H9 (cell line): ENCODE data around the gene MRPL20. TPM values are rescaled to one million over a fixed set of nuclear protein-coding genes. Genes with fewer than 3 reads are reported as not detected.

Source experiments
- DNase-seq: peaks from one replicate; pipeline ENCODE4 v3.0.0-alpha.2; 2017
- H2AFZ ChIP-seq: one replicate; pipeline ENCODE4 v1.6.1; 2013; ENCODE audit warnings: mild to moderate bottlenecking, low read length, control low read depth, moderate library complexity
- H2AK5ac ChIP-seq: 2 replicates; pipeline ENCODE4 v1.6.1; 2013; ENCODE audit warnings: low read length, control low read depth, mixed read lengths; ENCODE audit not compliant: insufficient read length
- H2BK120ac ChIP-seq: one replicate; pipeline ENCODE4 v1.6.1; 2013; ENCODE audit warnings: low read depth, mild to moderate bottlenecking, low read length, control low read depth, inconsistent platforms; ENCODE audit not compliant: poor library complexity, severe bottlenecking
- H2BK12ac ChIP-seq: 2 replicates; pipeline ENCODE4 v1.6.1; 2013; ENCODE audit warnings: low read length, control low read depth, mixed read lengths, low read depth; ENCODE audit not compliant: insufficient read length
- H2BK15ac ChIP-seq: 2 replicates; pipeline ENCODE4 v1.6.1; 2013; ENCODE audit warnings: low read depth, low read length, control low read depth
- H2BK20ac ChIP-seq: one replicate; pipeline ENCODE4 v1.6.1; 2013; ENCODE audit warnings: low read depth, mild to moderate bottlenecking, low read length, control low read depth, inconsistent platforms; ENCODE audit not compliant: poor library complexity, severe bottlenecking
- H2BK5ac ChIP-seq: 2 replicates; pipeline ENCODE4 v1.6.1; 2013; ENCODE audit warnings: low read length, control low read depth, mixed read lengths; ENCODE audit not compliant: insufficient read length
- H3K14ac ChIP-seq: 2 replicates; pipeline ENCODE4 v1.6.1; 2013; ENCODE audit warnings: low read length, control low read depth; ENCODE audit not compliant: insufficient read depth
- H3K18ac ChIP-seq: 2 replicates; pipeline ENCODE4 v1.6.1; 2013; ENCODE audit warnings: low read depth, mild to moderate bottlenecking, mixed read lengths, low read length, control low read depth; ENCODE audit not compliant: insufficient read length
- H3K23ac ChIP-seq: 2 replicates; pipeline ENCODE4 v1.6.1; 2013; ENCODE audit warnings: low read length, control low read depth, mixed read lengths, low read depth; ENCODE audit not compliant: insufficient read length
- H3K23me2 ChIP-seq: 2 replicates; pipeline ENCODE4 v1.6.1; 2013; ENCODE audit warnings: low read depth, mild to moderate bottlenecking, mixed read lengths, low read length, control low read depth; ENCODE audit not compliant: insufficient read length, poor library complexity, severe bottlenecking
- H3K27ac ChIP-seq: 2 replicates; pipeline ENCODE4 v1.5.1; 2013; ENCODE audit warnings: low read length, control low read depth, mixed read lengths, low read depth; ENCODE audit not compliant: insufficient read length
- H3K27me3 ChIP-seq: 2 replicates; pipeline ENCODE4 v1.6.1; 2013; ENCODE audit warnings: low read length, control low read depth, inconsistent platforms; ENCODE audit not compliant: insufficient read depth
- H3K4ac ChIP-seq: 2 replicates; pipeline ENCODE4 v1.6.1; 2013; ENCODE audit warnings: low read depth, mild to moderate bottlenecking, control low read depth, inconsistent platforms, low read length, moderate library complexity
- H3K4me1 ChIP-seq: 2 replicates; pipeline ENCODE4 v1.6.1; 2013; ENCODE audit warnings: low read length, control low read depth, inconsistent platforms; ENCODE audit not compliant: insufficient read depth
- H3K4me2 ChIP-seq: 2 replicates; pipeline ENCODE4 v1.6.1; 2013; ENCODE audit warnings: low read length, control low read depth, mixed read lengths; ENCODE audit not compliant: insufficient read length, insufficient read depth
- H3K56ac ChIP-seq: 2 replicates; pipeline ENCODE4 v1.6.1; 2013; ENCODE audit warnings: low read depth, mild to moderate bottlenecking, mixed read lengths, low read length, control low read depth; ENCODE audit not compliant: insufficient read length
- H3K79me1 ChIP-seq: 2 replicates; pipeline ENCODE4 v1.6.1; 2013; ENCODE audit warnings: low read depth, mild to moderate bottlenecking, moderate library complexity, low read length, control low read depth, inconsistent platforms; ENCODE audit not compliant: insufficient read depth, poor library complexity, severe bottlenecking
- H3K79me2 ChIP-seq: 2 replicates; pipeline ENCODE4 v1.6.1; 2013; ENCODE audit warnings: low read length, control low read depth, inconsistent platforms; ENCODE audit not compliant: insufficient read depth
- H3K9ac ChIP-seq: 2 replicates; pipeline ENCODE4 v1.6.1; 2013; ENCODE audit warnings: low read length, control low read depth, mixed read lengths; ENCODE audit not compliant: insufficient read length; ENCODE audit errors: extremely low read depth
- H3K9me3 ChIP-seq: one replicate; pipeline ENCODE4 v1.6.1; 2013; ENCODE audit warnings: low read depth, low read length, inconsistent platforms; ENCODE audit not compliant: control insufficient read depth
- H3T11ph ChIP-seq: one replicate; pipeline ENCODE4 v1.6.1; 2013; ENCODE audit warnings: mild to moderate bottlenecking, low read length, control low read depth, inconsistent platforms
- H4K20me1 ChIP-seq: one replicate; pipeline ENCODE4 v1.6.1; 2013; ENCODE audit not compliant: control insufficient read depth, insufficient read length, insufficient read depth
- H4K5ac ChIP-seq: 2 replicates; pipeline ENCODE4 v1.6.1; 2013; ENCODE audit warnings: low read depth, mild to moderate bottlenecking, mixed read lengths, low read length, control low read depth; ENCODE audit not compliant: insufficient read length
- H4K8ac ChIP-seq: replicated peaks from 2 replicates; pipeline ENCODE4 v1.6.1; 2013; ENCODE audit warnings: low read length, control low read depth, mixed read lengths, low read depth; ENCODE audit not compliant: insufficient read length
- H4K91ac ChIP-seq: 2 replicates; pipeline ENCODE4 v1.6.1; 2013; ENCODE audit warnings: low read depth, mild to moderate bottlenecking, moderate library complexity, mixed read lengths, low read length, control low read depth; ENCODE audit not compliant: insufficient read length
- H3K27ac Mint-ChIP-seq, 3 experiments: 2 replicates in 2 of 3; 3 replicates in 1 of 3; pipeline ENCODE4 v1.8.0; 2020 to 2021; ENCODE audit warnings: mixed read lengths in 3 of 3, mild to moderate bottlenecking in 1 of 3, moderate library complexity in 1 of 3
- H3K27me3 Mint-ChIP-seq: 2 replicates; pipeline ENCODE4 v1.8.0; 2021; ENCODE audit warnings: low read depth, mild to moderate bottlenecking, moderate library complexity, mixed read lengths
- H3K36me3 Mint-ChIP-seq, 3 experiments: 2 replicates in 2 of 3; 3 replicates in 1 of 3; pipeline ENCODE4 v1.8.0; 2020 to 2021; ENCODE audit warnings: low read depth in 3 of 3, mixed read lengths in 3 of 3; ENCODE audit not compliant: insufficient read depth in 1 of 3
- H3K4me1 Mint-ChIP-seq, 2 experiments: 2 replicates each; pipeline ENCODE4 v1.8.0; 2020; ENCODE audit warnings: mixed read lengths in 2 of 2
- H3K4me3 Mint-ChIP-seq, 2 experiments: 2 replicates in 1 of 2; 3 replicates in 1 of 2; pipeline ENCODE4 v1.8.0; 2020 to 2021; ENCODE audit warnings: mild to moderate bottlenecking in 2 of 2, mixed read lengths in 2 of 2, moderate library complexity in 1 of 2
- H3K9me3 Mint-ChIP-seq, 2 experiments: 2 replicates in 1 of 2; 3 replicates in 1 of 2; pipeline ENCODE4 v1.8.0; 2020; ENCODE audit warnings: mild to moderate bottlenecking in 2 of 2, mixed read lengths in 2 of 2, moderate library complexity in 1 of 2
- WGBS: extraction: QIAGEN DNeasy Blood & Tissue Kit; methylation state at CpG from one replicate; pipeline ENCODE4 v1.1.7; 2013; ENCODE audit warnings: missing lambda C conversion rate, low lambda C conversion rate, mixed read lengths; ENCODE audit not compliant: insufficient read length; ENCODE audit errors: extremely low coverage; 5-methylcytosine and 5-hydroxymethylcytosine counted together
- total RNA-seq: library from RNA; stranded (reverse); gene quantifications from 2 replicates; pipeline ENCODE4 v1.2.1, GENCODE V29; 2021
- TF ChIP-seq, protein P1 (sequence below): fragments of 200-600 bp; sonication (generic); conservative IDR thresholded peaks from 3 replicates; pipeline ENCODE4 v1.8.0; 2021; ENCODE audit warnings: antibody characterized with exemption, mild to moderate bottlenecking

The MRPL20 gene
- total RNA-seq, 1 experiment from 2014 or later: 162 TPM

DNA sequence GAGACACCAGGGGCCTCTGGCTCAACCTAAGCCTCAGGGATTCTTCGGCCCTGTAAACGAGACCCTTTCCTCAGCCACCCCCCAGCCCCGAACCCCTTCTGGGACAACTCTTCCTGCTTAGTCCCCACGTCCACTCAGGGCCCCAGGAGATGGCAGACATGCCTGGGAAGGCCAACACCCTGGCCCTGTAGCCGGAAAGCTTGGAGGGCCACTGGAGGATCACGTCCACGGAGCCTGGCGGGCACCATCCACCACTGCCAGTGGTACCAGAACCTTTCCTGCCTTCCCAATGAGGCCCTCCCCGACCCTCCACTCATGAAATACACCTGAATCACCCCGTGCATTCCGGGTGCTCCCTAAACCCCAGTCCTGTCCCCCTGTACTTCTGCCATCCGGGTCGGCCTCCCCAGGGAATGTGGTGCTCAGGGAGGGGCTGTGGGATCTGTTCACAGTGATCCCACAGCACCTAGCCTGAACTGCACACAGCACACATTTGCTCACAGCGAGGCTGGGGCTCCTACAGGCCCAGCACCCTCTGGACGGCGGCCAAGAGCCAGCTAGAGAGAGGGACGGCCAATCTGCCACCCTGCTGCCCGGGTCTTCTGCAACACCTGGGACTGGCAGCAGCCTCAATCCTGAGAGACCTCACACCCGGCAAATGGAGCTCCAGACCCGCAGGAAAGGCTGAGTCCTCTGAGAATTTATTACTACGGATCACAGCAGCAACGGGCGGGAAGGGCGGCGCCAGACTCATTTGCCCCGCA is 33.9 kb downstream of the MRPL20 start:
- no peaks in the 10 kb centered on the region for H3K9me3 Mint-ChIP-seq
- no peak overlapping the region for H3K18ac ChIP-seq
- H3K9ac ChIP-seq: peak overlapping the region; percentile 4
- peaks cover 4% of the 10 kb centered on the region; the same call in 1 of the 2 replicates for H3K79me2 ChIP-seq
- no peak overlapping the region for H2AFZ ChIP-seq
- H3K4me1 Mint-ChIP-seq: peaks cover 5 to 10% of the 10 kb centered on the region in 2 experiments
- peak overlapping the region; percentile 94 for H3K4me2 ChIP-seq
- H3K4ac ChIP-seq: no peak overlapping the region
- no peak overlapping the region for H2BK120ac ChIP-seq
- H2BK12ac ChIP-seq: no peak overlapping the region
- peak overlapping the region; percentile 83 to 88 for H3K4me3 Mint-ChIP-seq
- H4K20me1 ChIP-seq: no peaks in the 10 kb centered on the region
- H4K5ac ChIP-seq: no peak overlapping the region
- no CpG with 5 or more reads among the region's 26 CpGs for WGBS
- H3K79me1 ChIP-seq: peaks cover 13% of the 10 kb centered on the region
- no peak overlapping the region for H2BK15ac ChIP-seq
- DNase-seq: no peak
- H3K23ac ChIP-seq: no peak overlapping the region
- H2BK5ac ChIP-seq: no peak overlapping the region
- peaks cover 6 to 20% (median 12%) of the 10 kb centered on the region in 3 experiments for H3K36me3 Mint-ChIP-seq
- peaks cover 10% of the 10 kb centered on the region for H3K23me2 ChIP-seq
- no peak overlapping the region for H4K8ac ChIP-seq
- no peak overlapping the region for H2BK20ac ChIP-seq
- no peaks in the 10 kb centered on the region; the same call in 1 of the 2 replicates for H3K4me1 ChIP-seq
- H3K27ac Mint-ChIP-seq: peak overlapping the region in 1 of 3 experiments; percentile 48; a peak in 1 of 7 replicates
- no peak overlapping the region for H3K56ac ChIP-seq
- peaks cover 5% of the 10 kb centered on the region; the same call in 1 of the 2 replicates for H3K27me3 Mint-ChIP-seq
- H3K14ac ChIP-seq: no peak overlapping the region
- H3K27me3 ChIP-seq: no peaks in the 10 kb centered on the region
- H3T11ph ChIP-seq: no peak overlapping the region
- H3K27ac ChIP-seq: no peak overlapping the region
- no peaks in the 10 kb centered on the region for H3K9me3 ChIP-seq
- no peak overlapping the region for H4K91ac ChIP-seq
- TF ChIP-seq, protein P1, sequence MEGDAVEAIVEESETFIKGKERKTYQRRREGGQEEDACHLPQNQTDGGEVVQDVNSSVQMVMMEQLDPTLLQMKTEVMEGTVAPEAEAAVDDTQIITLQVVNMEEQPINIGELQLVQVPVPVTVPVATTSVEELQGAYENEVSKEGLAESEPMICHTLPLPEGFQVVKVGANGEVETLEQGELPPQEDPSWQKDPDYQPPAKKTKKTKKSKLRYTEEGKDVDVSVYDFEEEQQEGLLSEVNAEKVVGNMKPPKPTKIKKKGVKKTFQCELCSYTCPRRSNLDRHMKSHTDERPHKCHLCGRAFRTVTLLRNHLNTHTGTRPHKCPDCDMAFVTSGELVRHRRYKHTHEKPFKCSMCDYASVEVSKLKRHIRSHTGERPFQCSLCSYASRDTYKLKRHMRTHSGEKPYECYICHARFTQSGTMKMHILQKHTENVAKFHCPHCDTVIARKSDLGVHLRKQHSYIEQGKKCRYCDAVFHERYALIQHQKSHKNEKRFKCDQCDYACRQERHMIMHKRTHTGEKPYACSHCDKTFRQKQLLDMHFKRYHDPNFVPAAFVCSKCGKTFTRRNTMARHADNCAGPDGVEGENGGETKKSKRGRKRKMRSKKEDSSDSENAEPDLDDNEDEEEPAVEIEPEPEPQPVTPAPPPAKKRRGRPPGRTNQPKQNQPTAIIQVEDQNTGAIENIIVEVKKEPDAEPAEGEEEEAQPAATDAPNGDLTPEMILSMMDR: no peak
- no peak overlapping the region for H2AK5ac ChIP-seq
